ENCODE data around the gene EFNA1.

Gene EFNA1

DNA sequence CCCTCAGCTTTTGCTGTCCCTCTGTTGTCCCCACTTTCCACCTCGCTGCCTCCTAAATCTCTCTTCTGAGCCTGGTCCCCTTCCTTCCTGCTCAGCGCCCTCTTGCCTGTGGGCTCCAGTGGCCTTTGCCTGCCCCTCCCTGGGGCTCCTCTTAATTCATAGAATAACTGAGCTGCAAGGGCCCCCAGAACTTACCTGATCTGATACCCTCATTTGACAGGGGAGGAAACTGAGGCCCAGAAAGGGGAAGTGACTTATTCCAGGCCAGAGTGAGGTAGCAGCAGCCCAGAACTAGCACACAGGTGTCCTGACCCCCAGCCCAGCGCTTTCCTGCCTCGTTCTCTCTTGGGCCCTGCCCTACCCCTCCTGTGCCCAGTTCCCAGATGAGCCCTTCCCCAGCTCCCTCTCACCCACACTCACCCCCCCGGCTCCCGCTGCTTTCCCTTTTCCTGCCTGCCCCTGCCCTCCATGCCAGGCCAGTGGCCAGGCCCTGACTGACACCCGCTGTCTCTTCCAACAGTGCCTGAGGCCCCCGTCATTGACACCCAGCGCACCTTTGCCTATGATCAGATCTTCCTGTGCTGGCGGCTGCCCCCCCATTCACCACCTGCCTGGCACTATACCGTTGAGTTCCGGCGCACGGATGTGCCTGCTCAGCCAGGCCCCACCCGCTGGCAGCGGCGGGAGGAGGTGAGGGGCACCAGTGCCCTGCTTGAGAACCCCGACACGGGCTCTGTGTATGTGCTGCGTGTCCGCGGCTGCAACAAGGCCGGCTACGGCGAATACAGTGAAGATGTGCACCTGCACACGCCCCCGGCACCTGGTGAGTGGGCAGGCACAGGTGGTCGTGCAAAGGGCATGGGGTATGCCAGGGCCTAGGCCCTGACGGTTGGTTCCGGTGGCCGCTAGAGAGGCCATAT is 51.7 kb downstream of the EFNA1 start:
- DNase-seq (ENCODE audit: low read depth) = no peak
- TF ChIP-seq, protein P1, sequence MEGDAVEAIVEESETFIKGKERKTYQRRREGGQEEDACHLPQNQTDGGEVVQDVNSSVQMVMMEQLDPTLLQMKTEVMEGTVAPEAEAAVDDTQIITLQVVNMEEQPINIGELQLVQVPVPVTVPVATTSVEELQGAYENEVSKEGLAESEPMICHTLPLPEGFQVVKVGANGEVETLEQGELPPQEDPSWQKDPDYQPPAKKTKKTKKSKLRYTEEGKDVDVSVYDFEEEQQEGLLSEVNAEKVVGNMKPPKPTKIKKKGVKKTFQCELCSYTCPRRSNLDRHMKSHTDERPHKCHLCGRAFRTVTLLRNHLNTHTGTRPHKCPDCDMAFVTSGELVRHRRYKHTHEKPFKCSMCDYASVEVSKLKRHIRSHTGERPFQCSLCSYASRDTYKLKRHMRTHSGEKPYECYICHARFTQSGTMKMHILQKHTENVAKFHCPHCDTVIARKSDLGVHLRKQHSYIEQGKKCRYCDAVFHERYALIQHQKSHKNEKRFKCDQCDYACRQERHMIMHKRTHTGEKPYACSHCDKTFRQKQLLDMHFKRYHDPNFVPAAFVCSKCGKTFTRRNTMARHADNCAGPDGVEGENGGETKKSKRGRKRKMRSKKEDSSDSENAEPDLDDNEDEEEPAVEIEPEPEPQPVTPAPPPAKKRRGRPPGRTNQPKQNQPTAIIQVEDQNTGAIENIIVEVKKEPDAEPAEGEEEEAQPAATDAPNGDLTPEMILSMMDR (IDR thresholded peaks at IDR 0.05; ENCODE audit: control insufficient read depth, insufficient read depth, low read depth, low read length, missing control alignments) = no peak
- no peak overlapping the region for H3K4me3 ChIP-seq (ENCODE audit: control insufficient read depth, low read depth, low read length)

DNA sequence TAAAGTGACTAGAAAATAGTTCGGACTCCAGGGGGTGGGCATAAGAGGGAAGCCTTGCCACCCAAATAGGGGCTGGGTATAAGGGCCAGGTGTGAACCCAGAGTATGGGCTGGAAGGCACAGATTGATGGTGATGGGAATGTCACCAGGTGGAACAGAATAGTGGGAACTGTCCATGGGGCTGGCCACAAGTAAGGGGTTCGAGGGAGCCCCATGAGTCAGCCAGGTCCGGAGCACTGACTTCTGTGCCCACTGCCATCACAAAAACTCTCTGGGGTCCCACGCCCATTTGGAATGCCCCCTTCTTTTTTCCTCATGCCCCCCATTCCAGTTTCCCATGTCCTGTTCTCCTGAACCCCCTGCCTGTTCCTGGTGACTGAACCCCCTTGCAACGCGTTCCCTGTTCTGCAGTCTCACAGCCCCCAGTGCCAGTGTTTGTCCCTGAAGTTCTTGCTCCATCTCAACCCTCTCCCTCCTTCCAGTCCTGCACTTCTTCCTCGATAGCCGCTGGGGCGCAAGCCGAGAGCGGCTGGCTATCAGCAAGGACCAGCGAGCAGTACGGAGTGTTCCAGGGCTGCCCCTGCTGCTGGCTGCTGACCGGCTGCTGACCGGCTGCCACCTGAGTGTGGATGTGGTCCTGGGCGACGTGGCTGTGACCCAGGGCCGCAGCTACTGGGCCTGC is 53.8 kb downstream of the EFNA1 start:
- H3K4me3 ChIP-seq (ENCODE audit: control insufficient read depth, low read depth, low read length) = no peak overlapping the region
- TF ChIP-seq, protein P1 (IDR thresholded peaks at IDR 0.05; ENCODE audit: control insufficient read depth, insufficient read depth, low read depth, low read length, missing control alignments) = no peak
- no peak for DNase-seq (ENCODE audit: low read depth)

DNA sequence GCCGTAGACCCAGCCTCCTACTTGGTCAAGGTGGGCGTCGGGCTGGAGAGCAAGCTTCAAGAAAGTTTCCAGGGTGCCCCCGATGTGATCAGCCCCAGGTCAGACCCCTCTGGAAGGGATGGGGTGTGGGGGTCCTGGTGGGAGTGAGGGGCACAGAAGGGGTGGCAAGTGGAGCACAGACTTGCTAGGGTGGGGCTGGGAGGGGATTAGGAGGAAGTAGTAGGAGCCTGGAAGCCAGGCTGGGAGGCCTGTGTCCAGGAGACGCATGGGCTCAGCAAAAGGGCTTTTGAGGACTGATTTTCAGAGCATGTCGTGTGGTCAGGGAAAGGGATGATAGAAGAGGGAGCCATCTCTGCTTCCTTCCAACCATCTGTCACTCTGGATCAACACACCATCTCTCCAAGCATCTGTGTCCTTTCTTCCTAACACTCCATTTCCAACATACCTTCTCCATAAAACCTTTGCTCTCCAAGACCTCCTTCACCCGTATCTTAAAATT is 54.4 kb downstream of the EFNA1 start:
- DNase-seq (ENCODE audit: low read depth) = no peak
- TF ChIP-seq, protein P1 (IDR thresholded peaks at IDR 0.05; ENCODE audit: control insufficient read depth, insufficient read depth, low read depth, low read length, missing control alignments) = no peak
- H3K4me3 ChIP-seq (ENCODE audit: control insufficient read depth, low read depth, low read length) = no peak overlapping the region

DNA sequence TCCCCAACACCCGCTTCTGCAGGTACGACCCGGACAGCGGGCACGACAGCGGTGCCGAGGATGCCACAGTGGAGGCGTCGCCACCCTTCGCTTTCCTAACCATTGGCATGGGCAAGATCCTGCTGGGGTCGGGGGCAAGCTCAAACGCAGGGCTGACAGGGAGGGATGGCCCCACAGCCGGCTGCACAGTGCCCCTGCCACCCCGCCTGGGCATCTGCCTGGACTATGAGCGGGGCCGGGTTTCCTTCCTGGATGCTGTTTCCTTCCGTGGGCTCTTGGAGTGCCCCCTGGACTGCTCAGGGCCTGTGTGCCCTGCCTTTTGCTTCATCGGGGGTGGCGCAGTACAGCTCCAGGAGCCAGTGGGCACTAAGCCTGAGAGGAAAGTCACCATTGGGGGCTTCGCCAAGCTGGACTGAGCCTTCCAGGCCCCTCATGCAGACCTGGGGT is 56.1 kb downstream of the EFNA1 start:
- no peak for DNase-seq (ENCODE audit: low read depth)
- TF ChIP-seq, protein P1 (IDR thresholded peaks at IDR 0.05; ENCODE audit: control insufficient read depth, insufficient read depth, low read depth, low read length, missing control alignments) = no peak
- no peak overlapping the region for H3K4me3 ChIP-seq (ENCODE audit: control insufficient read depth, low read depth, low read length)

DNA sequence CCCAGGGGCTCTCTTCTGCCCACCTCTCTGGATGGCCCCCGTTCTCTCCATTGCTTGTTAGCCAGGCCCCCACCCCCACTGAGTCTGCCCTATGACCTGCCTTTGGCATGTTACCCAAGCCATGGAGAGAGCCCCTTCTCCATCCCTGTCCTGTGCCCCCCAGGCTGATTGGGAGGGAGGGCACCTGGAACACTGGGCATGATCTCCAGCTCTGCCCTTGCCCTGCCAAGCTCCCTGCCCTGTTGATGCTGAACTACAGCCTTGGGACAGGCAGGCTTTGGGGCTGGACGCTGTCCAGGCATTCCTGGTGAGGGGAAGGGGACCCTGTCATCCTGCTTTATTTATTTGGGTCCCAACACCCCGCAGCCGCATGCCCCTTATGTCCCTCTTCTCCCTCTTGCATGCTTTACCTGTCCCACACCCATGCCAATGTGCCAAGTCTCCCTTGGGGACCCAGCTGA is 56.7 kb downstream of the EFNA1 start:
- TF ChIP-seq, protein P1 (IDR thresholded peaks at IDR 0.05; ENCODE audit: control insufficient read depth, insufficient read depth, low read depth, low read length, missing control alignments) = no peak
- DNase-seq (ENCODE audit: low read depth) = no peak
- no peak overlapping the region for H3K4me3 ChIP-seq (ENCODE audit: control insufficient read depth, low read depth, low read length)

Measured in AG09309 (cell line).